Lower leg skin (tissue), 4 donors: ENCODE measurements around the gene OTOP3. TPM values are rescaled to one million over a fixed set of nuclear protein-coding genes. Genes with fewer than 3 reads are reported as not detected.

ENCODE experiments used
- DNase-seq, 2 donors: peaks; one replicate each; pipeline ENCODE4 v3.0.0-alpha.2; 2019; ENCODE audit warnings: low spot score in 2 of 2
- H3K4me3 ChIP-seq: fragments of 200-600 bp; sonication (generic); 2 replicates; pipeline ENCODE4 v1.5.1; 2017; ENCODE audit warnings: mild to moderate bottlenecking, low read depth; ENCODE audit not compliant: poor library complexity, severe bottlenecking
- CTCF ChIP-seq, 3 donors: fragments of 450-650 bp; IDR thresholded peaks; one replicate each; pipeline ENCODE4 v1.5.1; 2016; ENCODE audit warnings: antibody characterized with exemption in 3 of 3, mild to moderate bottlenecking in 3 of 3, moderate library complexity in 2 of 3
- POLR2A ChIP-seq, 2 donors: fragments of 450-650 bp; IDR thresholded peaks; one replicate each; pipeline ENCODE4 v1.6.1; 2016 to 2017; ENCODE audit warnings: antibody characterized with exemption in 2 of 2, mild to moderate bottlenecking in 1 of 2, moderate library complexity in 1 of 2
- WGBS, 2 donors: methylation state at CpG; one replicate each; pipeline ENCODE4 v1.1.5; 2018; 5-methylcytosine and 5-hydroxymethylcytosine counted together
- intact Hi-C: fragments of 100-400 bp; cut with DNase I; formaldehyde crosslinking; loops from one replicate; pipeline ENCODE4 v1.15.0; 2023; ENCODE audit warnings: low total_unique reads
- total RNA-seq, 4 donors: library from RNA; depleted of rRNA; stranded (reverse); fragments of >200 nt; gene quantifications; one replicate each; pipeline ENCODE4 v1.1.0, GENCODE V29; 2016

OTOP3 gene
- 1 to 10 TPM in 2 of 4 donors, under 1 TPM in 1, not detected in 1; 0.64 to 2.3 (median 1.1) TPM for total RNA-seq

DNA sequence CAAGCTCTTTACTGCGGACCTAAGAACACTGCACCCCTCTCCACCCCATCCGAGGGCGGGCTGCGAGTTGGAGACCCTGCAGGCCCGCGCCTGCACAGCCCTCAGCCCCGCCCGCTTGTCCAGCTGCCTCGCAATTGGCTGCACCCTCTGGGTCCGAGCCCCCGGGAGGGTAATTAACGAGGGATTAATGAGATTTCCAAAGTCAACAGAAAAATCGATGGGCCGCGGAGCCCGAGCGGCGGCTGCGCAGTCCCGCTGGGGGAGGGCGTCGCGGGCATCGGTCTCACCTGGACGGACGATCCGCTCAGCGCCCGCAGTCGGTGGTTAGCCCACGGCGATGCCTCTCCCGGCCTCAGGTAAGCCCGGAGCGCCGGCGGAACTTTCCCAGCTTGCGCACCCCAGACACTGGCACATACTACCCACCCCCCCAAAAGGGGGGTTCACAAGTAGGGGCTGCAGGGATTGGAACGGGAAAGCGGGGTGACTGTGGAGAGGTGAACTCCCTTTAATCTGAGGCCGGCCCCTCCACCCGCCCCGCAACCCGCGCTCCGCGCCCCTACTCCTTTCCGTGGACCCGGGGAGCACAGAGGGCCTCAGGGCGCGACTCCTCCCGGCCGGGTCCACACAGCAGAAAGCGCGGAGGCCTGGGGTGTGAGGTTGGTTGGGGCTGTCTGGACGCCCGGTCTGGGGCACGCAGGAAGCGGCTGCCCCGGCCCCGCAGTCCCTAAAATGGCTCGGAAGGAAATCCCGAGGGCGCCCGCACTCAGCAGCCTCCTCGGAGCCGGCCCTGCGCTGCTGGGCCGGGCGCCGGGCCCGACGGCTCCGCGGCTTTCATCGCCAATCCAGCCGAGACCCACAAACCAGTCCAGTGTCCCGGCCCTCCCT lies at the start of gene OTOP3:
TSS of gene OTOP3 (plus strand) at position 314 of the 885 bp plus-strand sequence. CDS start at position 338, 24 bp downstream.
- WGBS, 2 donors: 2 to 3% methylated on average over 47 to 60 of the region's 78 CpGs
- H3K4me3 ChIP-seq: no peak within 1 kb of the TSS
- intact Hi-C loops: no loop called here
- no peak for DNase-seq
- TF ChIP-seq POLR2A (IDR thresholded peaks at IDR 0.05) (no peak), CTCF (IDR thresholded peaks at IDR 0.05) (no peak)

DNA sequence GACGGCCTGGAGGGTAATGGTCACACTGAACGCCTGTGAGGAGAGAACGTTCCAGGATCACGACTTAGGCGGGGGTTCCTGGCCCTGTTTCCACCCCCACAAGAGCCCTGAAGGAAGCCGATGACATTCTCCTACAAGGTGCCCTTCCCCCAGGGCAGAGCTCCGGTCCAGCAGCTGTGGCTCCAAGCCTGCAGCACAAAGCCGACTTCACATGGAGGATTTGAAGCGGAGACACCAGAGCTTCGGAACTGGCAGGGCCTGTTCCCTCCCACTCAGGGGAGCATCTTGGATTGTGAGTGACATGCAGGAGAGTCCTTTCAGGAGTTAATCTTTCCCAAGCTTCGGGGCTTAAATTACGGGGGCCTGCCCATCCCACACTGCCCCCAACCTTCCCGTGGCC lies 47.2 kb upstream of the OTOP3 start:
- no peak overlapping the region for H3K4me3 ChIP-seq
- DNase-seq: no peak
- intact Hi-C loops: no loop called here
- TF ChIP-seq CTCF (IDR thresholded peaks at IDR 0.05) (no peak), POLR2A (IDR thresholded peaks at IDR 0.05) (no peak)
- 54 to 57% methylated on average over 13 of the region's 13 CpGs for WGBS, 2 donors

DNA sequence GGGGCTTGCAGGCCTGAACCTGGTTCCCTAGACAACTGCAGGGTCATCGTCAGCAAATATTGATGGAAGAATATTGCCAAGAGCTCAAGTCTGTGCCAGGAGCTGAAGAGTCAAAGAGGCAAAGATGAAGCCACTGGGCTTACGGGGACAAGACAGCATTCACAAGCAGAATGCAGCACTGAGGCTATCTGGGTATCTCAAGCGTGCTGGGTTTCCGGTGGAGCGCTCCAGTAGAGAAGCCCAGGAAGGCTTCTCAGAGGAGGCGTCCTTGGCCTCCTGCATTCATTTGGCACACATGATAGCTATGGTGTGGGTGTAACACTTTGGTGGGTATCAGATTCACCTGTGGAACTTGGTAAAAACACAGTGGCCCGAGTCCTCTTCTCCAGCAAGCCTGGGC lies 45.1 kb upstream of the OTOP3 start:
- TF ChIP-seq POLR2A (IDR thresholded peaks at IDR 0.05) (no peak), CTCF (IDR thresholded peaks at IDR 0.05) (no peak)
- 91 to 93% methylated on average over 7 of the region's 7 CpGs for WGBS, 2 donors

DNA sequence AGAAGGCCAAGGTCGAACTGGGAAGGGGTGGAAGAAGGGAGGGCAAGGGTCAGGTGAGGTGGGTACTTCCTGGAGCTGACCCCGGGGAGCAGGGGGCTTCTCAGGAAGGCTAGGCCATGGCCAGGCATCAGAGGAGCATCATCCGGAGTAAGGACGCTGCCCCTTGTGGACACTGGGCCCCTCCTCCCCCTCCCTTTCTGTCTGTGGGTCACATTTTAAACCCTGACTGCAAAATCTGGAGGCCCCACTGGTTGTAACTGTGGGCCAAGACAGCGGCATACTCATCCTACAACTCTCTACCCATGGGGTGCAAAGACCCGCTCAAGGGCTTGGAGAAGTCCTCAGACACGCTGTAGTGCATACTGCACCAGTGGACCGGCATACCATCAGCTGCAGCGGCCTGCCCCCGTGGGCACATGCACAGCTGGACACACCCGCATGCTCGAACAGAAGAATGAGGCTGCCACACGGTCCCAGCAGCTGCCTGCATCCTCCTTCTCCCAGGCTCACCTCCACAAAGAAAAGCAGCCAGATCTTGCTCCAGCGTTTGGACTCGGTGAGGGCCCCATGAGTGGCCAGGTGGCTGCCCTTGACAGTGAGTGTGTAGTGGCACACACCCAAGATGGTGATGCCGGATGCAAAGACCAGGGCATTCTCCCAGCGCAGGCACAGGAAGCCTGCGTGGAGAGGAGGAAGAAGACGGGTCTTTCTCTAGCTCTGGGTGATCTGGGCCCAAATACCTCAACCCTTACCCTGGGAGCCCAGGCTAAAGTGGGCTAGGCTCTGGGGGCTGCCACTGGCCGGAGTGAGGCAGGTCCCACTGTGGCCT lies 43.5 kb upstream of the OTOP3 start:
- 70 to 74% methylated on average over 15 to 20 of the region's 20 CpGs for WGBS, 2 donors
- TF ChIP-seq POLR2A (IDR thresholded peaks at IDR 0.05): no peak
- TF ChIP-seq CTCF (IDR thresholded peaks at IDR 0.05): no peak

More for the DNA sequence above, 45.1 kb upstream of the OTOP3 start:
- no peak overlapping the region for H3K4me3 ChIP-seq
- no peak for DNase-seq
- intact Hi-C loops: no loop called here

DNA sequence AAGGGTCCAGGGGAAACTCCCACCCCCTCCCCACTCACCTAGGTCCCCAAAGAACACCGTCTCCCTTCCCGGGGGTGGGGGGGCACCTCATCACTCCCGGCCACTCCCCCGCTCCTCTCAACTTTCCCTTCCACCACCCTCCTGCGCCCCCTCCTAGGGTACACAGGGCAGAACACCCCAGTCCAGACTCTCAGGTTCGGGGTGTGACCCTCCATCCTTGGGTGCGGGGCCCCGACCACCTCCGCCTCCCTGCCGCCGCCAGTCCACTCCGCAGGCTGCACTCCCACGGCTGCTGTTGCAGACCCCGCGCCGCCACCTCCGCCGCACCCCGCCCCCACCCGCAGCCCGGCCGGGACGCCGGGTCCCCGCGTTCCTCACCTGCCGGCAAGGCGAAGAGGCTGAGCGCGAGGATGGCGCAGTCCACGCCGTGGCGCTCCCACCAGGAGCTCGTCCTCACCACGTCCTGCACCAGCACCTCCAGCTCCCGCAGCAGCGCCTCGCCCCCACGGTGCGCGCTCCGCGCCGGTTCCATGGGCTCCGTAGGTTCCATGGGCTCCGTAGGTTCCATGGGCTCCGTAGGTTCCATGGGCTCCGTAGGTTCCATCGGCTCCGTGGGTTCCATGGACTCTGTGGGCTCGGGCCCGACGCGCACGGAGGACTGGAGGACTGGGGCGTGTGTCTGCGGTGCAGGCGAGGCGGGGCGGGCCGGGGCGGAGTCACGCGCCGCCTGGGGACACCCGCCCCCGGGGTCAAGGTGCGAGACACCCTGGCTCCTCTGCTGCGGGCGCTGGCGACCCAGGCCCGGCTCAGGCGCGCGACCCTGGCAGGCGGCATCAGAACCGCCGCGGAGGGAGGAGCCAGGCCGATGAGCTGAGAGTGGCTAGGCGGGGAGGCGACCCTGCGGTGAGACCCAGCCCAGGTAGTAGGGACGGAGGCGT lies 42.5 kb upstream of the OTOP3 start, which contains the start of gene FADS6:
TSS of gene FADS6 (minus strand) at position 660 of the 938 bp plus-strand sequence. CDS start at position 622, 38 bp downstream.
- TF ChIP-seq CTCF (IDR thresholded peaks at IDR 0.05) (no peak), POLR2A (IDR thresholded peaks at IDR 0.05) (no peak)
- intact Hi-C loops: no loop called here
- H3K4me3 ChIP-seq: peak within 1 kb of the TSS; percentile 5
- 6 to 10% methylated on average over 22 to 43 of the region's 86 CpGs for WGBS, 2 donors
- no peak for DNase-seq

More for the DNA sequence above, 43.5 kb upstream of the OTOP3 start:
- DNase-seq: no peak
- intact Hi-C loops: no loop called here
- H3K4me3 ChIP-seq: no peak overlapping the region
